ENCODE results near the gene EZR.
A peak's percentile ranks its signal among the peaks of the same experiment; 100 is the strongest.

- peak; percentile 51; the same call in 1 of the 2 replicates for TF ChIP-seq POLR2A (IDR thresholded peaks at IDR 0.05; ENCODE audit: low read depth, low read length)
- no peak; the same call in 1 of the 2 replicates for TF ChIP-seq POLR2AphosphoS5 (IDR thresholded peaks at IDR 0.05; ENCODE audit: low read depth, low read length)
Observed at GRCh38 chr6:158818581-158819212, 471 bp downstream of the EZR start.
